GM23338 (cell line): Measurements from ENCODE around the gene BRD2. TPM values are rescaled to one million over a fixed set of nuclear protein-coding genes. Genes with fewer than 3 reads are reported as not detected.
A peak's percentile ranks its signal among the peaks of the same experiment; 100 is the strongest.

Experiments
- ATAC-seq: fragments of 200-7000 bp; cut with Tn5 transposase; 3 replicates; pipeline ENCODE4 v1.9.1; 2020
- DNase-seq: peaks from one replicate; pipeline ENCODE4 v3.0.0-alpha.2; 2015; ENCODE audit warnings: low spot score
- H2AFZ ChIP-seq: fragments of 200-600 bp; sonication (generic); 2 replicates; pipeline ENCODE4 v1.8.0; 2016; ENCODE audit warnings: antibody characterized with exemption, mild to moderate bottlenecking, moderate library complexity
- H3F3A ChIP-seq: fragments of 200-600 bp; sonication (generic); replicated peaks from 2 replicates; pipeline ENCODE4 v1.8.0; 2017; ENCODE audit warnings: antibody characterized with exemption, mixed run types, low read depth
- H3K27ac ChIP-seq: fragments of 200-600 bp; sonication (generic); 2 replicates; pipeline ENCODE4 v1.6.1; 2016; ENCODE audit warnings: low read depth
- H3K27me3 ChIP-seq: fragments of 200-600 bp; sonication (generic); 2 replicates; pipeline ENCODE4 v1.8.0; 2016; ENCODE audit warnings: mild to moderate bottlenecking, mixed run types, moderate library complexity; ENCODE audit not compliant: insufficient read depth
- H3K36me3 ChIP-seq: fragments of 200-600 bp; sonication (generic); 2 replicates; pipeline ENCODE4 v1.8.0; 2016; ENCODE audit warnings: mild to moderate bottlenecking; ENCODE audit not compliant: insufficient read depth
- H3K4me1 ChIP-seq: fragments of 200-600 bp; sonication (generic); 2 replicates; pipeline ENCODE4 v1.8.0; 2016; ENCODE audit warnings: mild to moderate bottlenecking, moderate library complexity; ENCODE audit not compliant: insufficient read depth
- H3K4me2 ChIP-seq: fragments of 200-600 bp; sonication (generic); 2 replicates; pipeline ENCODE4 v1.7.1; 2017; ENCODE audit warnings: mixed run types
- H3K4me3 ChIP-seq: fragments of 200-600 bp; sonication (generic); 2 replicates; pipeline ENCODE4 v1.6.1; 2016; ENCODE audit warnings: mixed run types
- H3K79me2 ChIP-seq: fragments of 200-600 bp; sonication (generic); replicated peaks from 2 replicates; pipeline ENCODE4 v1.8.0; 2017; ENCODE audit warnings: mild to moderate bottlenecking; ENCODE audit not compliant: insufficient read depth
- H3K9me2 ChIP-seq: fragments of 200-600 bp; sonication (generic); 2 replicates; pipeline ENCODE4 v1.8.0; 2017; ENCODE audit not compliant: insufficient read depth
- H4K20me1 ChIP-seq: fragments of 200-600 bp; sonication (generic); replicated peaks from 2 replicates; pipeline ENCODE4 v1.8.0; 2017; ENCODE audit warnings: mild to moderate bottlenecking; ENCODE audit not compliant: insufficient read depth
- H3K27ac Mint-ChIP-seq: 2 replicates; pipeline ENCODE4 v1.8.0; 2020; ENCODE audit warnings: inconsistent platforms, mild to moderate bottlenecking, moderate library complexity, mixed read lengths
- H3K27me3 Mint-ChIP-seq: 3 replicates; pipeline ENCODE4 v1.8.0; 2022; ENCODE audit warnings: low read depth, mild to moderate bottlenecking, moderate library complexity, mixed read lengths, inconsistent platforms; ENCODE audit not compliant: insufficient read depth, poor library complexity
- H3K36me3 Mint-ChIP-seq: 3 replicates; pipeline ENCODE4 v1.8.0; 2021; ENCODE audit warnings: low read depth, mild to moderate bottlenecking, inconsistent platforms, moderate library complexity, mixed read lengths
- H3K4me1 Mint-ChIP-seq: 3 replicates; pipeline ENCODE4 v1.8.0; 2020; ENCODE audit warnings: mild to moderate bottlenecking, inconsistent platforms, mixed read lengths
- H3K4me3 Mint-ChIP-seq: 3 replicates; pipeline ENCODE4 v1.8.0; 2021; ENCODE audit warnings: moderate library complexity, mild to moderate bottlenecking, inconsistent platforms, mixed read lengths
- H3K9me3 Mint-ChIP-seq: 3 replicates; pipeline ENCODE4 v1.8.0; 2020; ENCODE audit warnings: moderate library complexity, mild to moderate bottlenecking, inconsistent platforms, mixed read lengths
- CREB1 ChIP-seq: fragments of 250-450 bp; sonication (Bioruptor Pico); IDR thresholded peaks from 2 replicates; pipeline ENCODE4 v1.5.0; 2020; ENCODE audit warnings: low read depth, mild to moderate bottlenecking, moderate library complexity
- CTCF ChIP-seq, 2 experiments: fragments of 200-600 bp in 1 of 2; sonication (generic) in 1 of 2; conservative IDR thresholded peaks; 2 replicates each; pipeline versions ENCODE4 v1.5.1 to v1.6.1; 2016 to 2017; ENCODE audit warnings: antibody characterized with exemption in 2 of 2, low read depth in 2 of 2, mild to moderate bottlenecking in 2 of 2, moderate library complexity in 1 of 2
- JUNB ChIP-seq: IDR thresholded peaks from one replicate; pipeline ENCODE4 v1.6.1; 2016; ENCODE audit warnings: antibody characterized with exemption; ENCODE audit not compliant: unreplicated experiment
- STAT1 ChIP-seq: IDR thresholded peaks from one replicate; pipeline ENCODE4 v1.6.1; 2016; ENCODE audit warnings: antibody characterized with exemption; ENCODE audit not compliant: unreplicated experiment
- ZNF331 ChIP-seq: fragments of 250-450 bp; sonication (Bioruptor Pico); IDR thresholded peaks from 2 replicates; pipeline ENCODE4 v1.5.0; 2020; ENCODE audit warnings: low read depth, mild to moderate bottlenecking, moderate library complexity
- polyA plus RNA-seq: library from polyadenylated mRNA; unstranded; fragments of >200 nt; fragmentation: Nextera tagmentation; extraction: Ambion mirVana; gene quantifications from 2 replicates; pipeline ENCODE4 v1.2.1, GENCODE V29; 2016
- total RNA-seq: library from RNA; depleted of rRNA; stranded (reverse); fragments of >200 nt; shearing (Covaris generic); gene quantifications from 2 replicates; pipeline ENCODE4 v1.2.3, GENCODE V29; 2014
- TF ChIP-seq, protein P1 (sequence below): fragments of 250-450 bp; sonication (Bioruptor Pico); IDR thresholded peaks from 2 replicates; pipeline ENCODE4 v1.5.0; 2020; ENCODE audit warnings: mild to moderate bottlenecking, moderate library complexity

The BRD2 gene
- total and polyA plus RNA-seq, 2 experiments from 2014 or later, result 84.9 to 169 TPM

GRCh38 chr6:32946893-32947292, 21.5 kb upstream of the BRD2 start (continued):
- TF ChIP-seq, protein P1, sequence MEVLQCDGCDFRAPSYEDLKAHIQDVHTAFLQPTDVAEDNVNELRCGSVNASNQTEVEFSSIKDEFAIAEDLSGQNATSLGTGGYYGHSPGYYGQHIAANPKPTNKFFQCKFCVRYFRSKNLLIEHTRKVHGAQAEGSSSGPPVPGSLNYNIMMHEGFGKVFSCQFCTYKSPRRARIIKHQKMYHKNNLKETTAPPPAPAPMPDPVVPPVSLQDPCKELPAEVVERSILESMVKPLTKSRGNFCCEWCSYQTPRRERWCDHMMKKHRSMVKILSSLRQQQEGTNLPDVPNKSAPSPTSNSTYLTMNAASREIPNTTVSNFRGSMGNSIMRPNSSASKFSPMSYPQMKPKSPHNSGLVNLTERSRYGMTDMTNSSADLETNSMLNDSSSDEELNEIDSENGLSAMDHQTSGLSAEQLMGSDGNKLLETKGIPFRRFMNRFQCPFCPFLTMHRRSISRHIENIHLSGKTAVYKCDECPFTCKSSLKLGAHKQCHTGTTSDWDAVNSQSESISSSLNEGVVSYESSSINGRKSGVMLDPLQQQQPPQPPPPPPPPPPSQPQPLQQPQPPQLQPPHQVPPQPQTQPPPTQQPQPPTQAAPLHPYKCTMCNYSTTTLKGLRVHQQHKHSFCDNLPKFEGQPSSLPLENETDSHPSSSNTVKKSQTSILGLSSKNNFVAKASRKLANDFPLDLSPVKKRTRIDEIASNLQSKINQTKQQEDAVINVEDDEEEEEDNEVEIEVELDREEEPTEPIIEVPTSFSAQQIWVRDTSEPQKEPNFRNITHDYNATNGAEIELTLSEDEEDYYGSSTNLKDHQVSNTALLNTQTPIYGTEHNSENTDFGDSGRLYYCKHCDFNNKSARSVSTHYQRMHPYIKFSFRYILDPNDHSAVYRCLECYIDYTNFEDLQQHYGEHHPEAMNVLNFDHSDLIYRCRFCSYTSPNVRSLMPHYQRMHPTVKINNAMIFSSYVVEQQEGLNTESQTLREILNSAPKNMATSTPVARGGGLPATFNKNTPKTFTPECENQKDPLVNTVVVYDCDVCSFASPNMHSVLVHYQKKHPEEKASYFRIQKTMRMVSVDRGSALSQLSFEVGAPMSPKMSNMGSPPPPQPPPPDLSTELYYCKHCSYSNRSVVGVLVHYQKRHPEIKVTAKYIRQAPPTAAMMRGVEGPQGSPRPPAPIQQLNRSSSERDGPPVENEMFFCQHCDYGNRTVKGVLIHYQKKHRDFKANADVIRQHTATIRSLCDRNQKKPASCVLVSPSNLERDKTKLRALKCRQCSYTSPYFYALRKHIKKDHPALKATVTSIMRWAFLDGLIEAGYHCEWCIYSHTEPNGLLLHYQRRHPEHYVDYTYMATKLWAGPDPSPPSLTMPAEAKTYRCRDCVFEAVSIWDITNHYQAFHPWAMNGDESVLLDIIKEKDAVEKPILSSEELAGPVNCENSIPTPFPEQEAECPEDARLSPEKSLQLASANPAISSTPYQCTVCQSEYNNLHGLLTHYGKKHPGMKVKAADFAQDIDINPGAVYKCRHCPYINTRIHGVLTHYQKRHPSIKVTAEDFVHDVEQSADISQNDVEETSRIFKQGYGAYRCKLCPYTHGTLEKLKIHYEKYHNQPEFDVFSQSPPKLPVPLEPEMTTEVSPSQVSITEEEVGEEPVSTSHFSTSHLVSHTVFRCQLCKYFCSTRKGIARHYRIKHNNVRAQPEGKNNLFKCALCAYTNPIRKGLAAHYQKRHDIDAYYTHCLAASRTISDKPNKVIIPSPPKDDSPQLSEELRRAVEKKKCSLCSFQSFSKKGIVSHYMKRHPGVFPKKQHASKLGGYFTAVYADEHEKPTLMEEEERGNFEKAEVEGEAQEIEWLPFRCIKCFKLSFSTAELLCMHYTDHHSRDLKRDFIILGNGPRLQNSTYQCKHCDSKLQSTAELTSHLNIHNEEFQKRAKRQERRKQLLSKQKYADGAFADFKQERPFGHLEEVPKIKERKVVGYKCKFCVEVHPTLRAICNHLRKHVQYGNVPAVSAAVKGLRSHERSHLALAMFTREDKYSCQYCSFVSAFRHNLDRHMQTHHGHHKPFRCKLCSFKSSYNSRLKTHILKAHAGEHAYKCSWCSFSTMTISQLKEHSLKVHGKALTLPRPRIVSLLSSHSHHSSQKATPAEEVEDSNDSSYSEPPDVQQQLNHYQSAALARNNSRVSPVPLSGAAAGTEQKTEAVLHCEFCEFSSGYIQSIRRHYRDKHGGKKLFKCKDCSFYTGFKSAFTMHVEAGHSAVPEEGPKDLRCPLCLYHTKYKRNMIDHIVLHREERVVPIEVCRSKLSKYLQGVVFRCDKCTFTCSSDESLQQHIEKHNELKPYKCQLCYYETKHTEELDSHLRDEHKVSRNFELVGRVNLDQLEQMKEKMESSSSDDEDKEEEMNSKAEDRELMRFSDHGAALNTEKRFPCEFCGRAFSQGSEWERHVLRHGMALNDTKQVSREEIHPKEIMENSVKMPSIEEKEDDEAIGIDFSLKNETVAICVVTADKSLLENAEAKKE (CRISPR knock-in tag), result no peak

GRCh38 chr6:32947552-32948465, 20.6 kb upstream of the BRD2 start:
- Mint-ChIP-seq H3K4me3 (no peak overlapping the region), H3K27ac (no peak overlapping the region), H3K36me3 (no peaks in the 10 kb centered on the region), H3K27me3 (peaks cover 2% of the 10 kb centered on the region), H3K9me3 (no peaks in the 10 kb centered on the region), H3K4me1 (peaks cover 11% of the 10 kb centered on the region)
- no peaks in the 10 kb centered on the region for H3K4me1 ChIP-seq
- H3K79me2 ChIP-seq, result no peaks in the 10 kb centered on the region
- H3K4me3 ChIP-seq, result no peak overlapping the region
- H4K20me1 ChIP-seq, result no peaks in the 10 kb centered on the region
- no peaks in the 10 kb centered on the region for H3K9me2 ChIP-seq
- H2AFZ ChIP-seq, result no peak overlapping the region
- no peaks in the 10 kb centered on the region; the same call in 1 of the 2 replicates for H3F3A ChIP-seq
- no peak overlapping the region for H3K4me2 ChIP-seq
- H3K27ac ChIP-seq, result no peak overlapping the region
- no peaks in the 10 kb centered on the region for H3K27me3 ChIP-seq
- ATAC-seq (peak; percentile 96), DNase-seq (peak; percentile 86)
- TF ChIP-seq JUNB (no peak), STAT1 (no peak), CTCF (conservative IDR thresholded peaks at IDR 0.05; ENCODE audit: low read depth in 2 of 2) (peak; percentile 88 to 99), CREB1 (CRISPR knock-in tag) (no peak), ZNF331 (CRISPR knock-in tag) (no peak)
- H3K36me3 ChIP-seq, result no peaks in the 10 kb centered on the region
